HCT116 (cell line): ENCODE measurements around the gene RAB3C.

ENCODE experiments used
- CTCF ChIP-seq, 3 experiments: fragments of 200-600 bp in 1 of 3; sonication (generic) in 1 of 3; IDR thresholded peaks in 2 of 3; conservative IDR thresholded peaks in 1 of 3; 2 replicates each; pipeline ENCODE4 v1.5.1; 2012 to 2017; ENCODE audit warnings: low read depth in 2 of 3, low read length in 2 of 3, antibody characterized with exemption in 1 of 3, borderline replicate concordance in 1 of 3, control low read depth in 1 of 3, mild to moderate bottlenecking in 1 of 3, mixed read lengths in 1 of 3, mixed run types in 1 of 3, moderate library complexity in 1 of 3; ENCODE audit not compliant: insufficient read depth in 1 of 3
- EZH2 ChIP-seq: fragments of 200-600 bp; sonication (generic); IDR thresholded peaks from 2 replicates; pipeline ENCODE4 v1.6.1; 2017; ENCODE audit warnings: antibody characterized with exemption, mixed run types

DNA sequence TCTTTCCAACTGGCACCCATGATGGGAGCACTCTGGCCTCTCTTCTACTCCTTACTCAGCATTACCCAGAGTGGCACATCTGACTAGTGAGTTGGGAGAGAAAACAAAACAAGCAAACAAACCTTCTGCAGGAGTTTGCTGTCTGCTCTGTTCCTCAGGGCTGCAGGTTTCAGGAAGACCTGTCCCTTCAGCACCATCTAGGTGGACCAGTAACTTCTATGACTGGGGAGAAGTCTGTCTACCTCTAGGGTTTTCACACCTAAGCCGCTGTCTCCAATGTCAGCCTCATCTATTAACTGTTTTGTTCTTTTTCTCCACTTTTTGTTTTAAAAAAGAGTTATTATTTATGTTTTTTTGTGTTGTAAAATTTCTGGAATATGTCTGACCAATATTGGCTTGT, 58.7 kb downstream of the RAB3C start:
- TF ChIP-seq CTCF (IDR thresholded peaks at IDR 0.05 in 2 of 3, conservative IDR thresholded peaks at IDR 0.05 in 1 of 3; ENCODE audit: borderline replicate concordance in 1 of 3, insufficient read depth in 1 of 3, low read depth in 2 of 3, low read length in 2 of 3): no peak
- TF ChIP-seq EZH2: no peak
